Ishikawa (cell line): ENCODE data around the gene ATP6V0C.

ENCODE experiments used
- CREB1 ChIP-seq: IDR thresholded peaks from 2 replicates; pipeline ENCODE4 v1.6.1; 2012; ENCODE audit warnings: low read depth
- FOXM1 ChIP-seq: IDR thresholded peaks from 2 replicates; pipeline ENCODE4 v1.6.1; 2012; ENCODE audit warnings: low read depth, borderline replicate concordance
- REST ChIP-seq: IDR thresholded peaks from 2 replicates; pipeline ENCODE4 v1.6.1; 2012; ENCODE audit warnings: low read depth, mild to moderate bottlenecking
- TAF1 ChIP-seq: IDR thresholded peaks from 2 replicates; pipeline ENCODE4 v1.6.1; 2012; ENCODE audit warnings: low read depth, mild to moderate bottlenecking
- YY1 ChIP-seq: IDR thresholded peaks from 2 replicates; pipeline ENCODE4 v1.6.1; 2012; ENCODE audit warnings: low read depth

DNA sequence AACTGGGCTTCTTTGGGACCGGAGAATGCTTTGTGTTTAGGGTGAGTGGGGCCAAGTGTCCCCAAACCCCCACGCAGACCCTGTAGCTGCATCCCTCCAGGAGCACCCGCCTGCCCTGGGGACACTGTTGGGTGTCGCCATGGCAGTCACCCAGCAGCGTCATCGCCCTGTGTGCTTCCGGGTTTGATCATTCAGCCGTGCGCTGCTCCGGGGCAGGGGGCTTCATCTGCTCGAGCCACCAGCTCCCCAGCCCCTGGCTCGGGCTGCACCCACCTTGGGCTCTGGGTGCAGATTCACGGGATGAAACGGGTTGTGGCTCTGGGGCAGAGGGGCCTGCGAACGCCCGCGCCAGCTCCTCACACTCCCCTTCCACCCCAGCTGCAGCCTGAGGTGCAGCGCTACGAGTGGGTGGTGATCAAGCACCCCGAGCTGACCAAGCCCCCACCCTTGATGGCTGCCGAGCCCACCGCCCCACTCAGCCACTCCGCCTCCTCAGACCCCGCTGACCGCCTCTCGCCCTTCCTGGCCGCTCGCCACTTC lies 13.8 kb upstream of the ATP6V0C start:
- TF ChIP-seq CREB1 (no peak), REST (no peak), YY1 (no peak), FOXM1 (no peak), TAF1 (no peak)
